ENCODE data around the gene GPD2. TPM values are rescaled to one million over a fixed set of nuclear protein-coding genes. Genes with fewer than 3 reads are reported as not detected.
"Not testable (repeated sequence)": the region's sequence is repeated elsewhere in the genome, so short reads cannot be mapped to it uniquely, and the experiment has no call there.

Gene GPD2
- total and polyA plus RNA-seq, 2 donors, result 7.9 to 56.0 TPM

DNA sequence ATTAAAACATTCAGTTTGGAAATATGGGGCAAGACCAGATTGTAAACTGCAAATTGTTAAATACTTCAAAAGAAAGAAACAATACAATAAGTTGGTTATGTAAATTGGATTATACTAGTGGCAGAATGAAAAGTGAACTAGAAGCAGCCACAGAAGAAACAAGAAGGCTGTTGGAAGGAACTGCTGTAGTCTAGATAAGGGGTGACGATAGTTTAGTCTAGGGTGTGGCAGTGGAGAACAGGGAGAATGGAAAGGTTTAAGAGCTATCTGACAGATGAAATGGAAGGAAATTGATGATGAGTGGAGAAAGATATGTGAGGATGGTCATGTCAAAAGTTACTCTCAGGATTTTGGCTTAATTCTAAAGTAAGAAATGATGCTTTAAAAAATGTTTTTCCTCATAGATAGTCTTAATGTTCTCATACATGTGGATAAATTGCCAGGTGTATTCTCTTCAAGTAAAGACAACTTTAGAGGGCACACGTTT lies 179.7 kb downstream of the GPD2 start:
- no peak for DNase-seq (ENCODE audit: extremely low spot score)
- 50% methylated on average over 2 of the region's 2 CpGs for WGBS
- Histone ChIP-seq H3K4me1 (ENCODE audit: insufficient read depth) (no peaks in the 10 kb centered on the region), H3K4me3 (ENCODE audit: low read depth, low read length) (no peak overlapping the region), H3K27ac (ENCODE audit: low read depth) (no peak overlapping the region), H3K36me3 (ENCODE audit: insufficient read depth) (no peaks in the 10 kb centered on the region)

DNA sequence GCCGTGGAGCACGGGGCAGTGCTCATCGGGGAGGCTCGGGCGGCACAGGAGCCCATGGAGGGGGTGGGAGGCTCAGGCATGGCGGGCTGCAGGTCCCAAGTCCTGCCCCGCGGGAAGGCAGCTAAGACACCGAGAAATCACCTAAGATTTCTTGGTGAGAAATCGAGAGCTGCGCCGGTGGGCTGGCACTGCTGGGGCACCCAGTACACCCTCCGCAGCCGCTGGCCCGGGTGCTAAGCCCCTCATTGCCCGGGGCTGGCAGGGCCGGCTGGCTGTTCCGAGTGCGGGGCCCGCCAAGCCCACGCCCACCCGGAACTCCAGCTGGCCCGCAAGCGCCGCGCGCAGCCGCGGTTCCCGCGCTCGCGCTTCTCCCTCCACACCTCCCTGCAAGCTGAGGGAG lies 181.9 kb downstream of the GPD2 start:
- not testable (repeated sequence) for DNase-seq (ENCODE audit: extremely low spot score)
- 98% methylated on average over 33 of the region's 33 CpGs for WGBS

DNA sequence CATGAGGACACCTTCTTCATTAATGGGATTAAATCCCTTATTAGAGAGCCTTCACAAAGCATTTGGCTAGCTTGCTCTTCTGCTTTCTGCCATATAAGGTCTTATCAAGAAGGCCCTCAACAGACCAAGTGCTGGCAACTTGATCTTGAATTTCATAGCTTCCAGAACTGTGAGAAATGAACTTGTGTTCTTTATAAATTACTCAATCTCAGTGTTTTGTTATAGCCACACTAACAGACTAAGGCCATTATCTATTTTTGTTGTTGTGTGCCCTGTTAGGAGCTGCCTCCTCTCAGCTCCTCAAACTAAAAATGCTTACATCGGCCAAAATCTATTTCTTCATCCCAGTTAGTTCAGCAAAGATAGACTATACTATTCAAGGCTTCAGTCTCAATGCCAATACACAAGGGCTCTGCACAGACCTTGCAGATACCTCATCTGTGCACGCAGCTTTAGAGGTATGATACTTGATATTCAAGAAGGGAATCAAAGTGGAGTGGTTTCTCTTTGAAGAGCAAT lies 182.9 kb downstream of the GPD2 start:
- H3K36me3 ChIP-seq (ENCODE audit: insufficient read depth), result no peaks in the 10 kb centered on the region
- H3K4me3 ChIP-seq (ENCODE audit: low read depth, low read length), result no peak overlapping the region
- DNase-seq (ENCODE audit: extremely low spot score), result no peak
- 90% methylated on average over 2 of the region's 2 CpGs for WGBS
- no peak overlapping the region for H3K27ac ChIP-seq (ENCODE audit: low read depth)
- no peaks in the 10 kb centered on the region for H3K4me1 ChIP-seq (ENCODE audit: insufficient read depth)

More for the DNA sequence above, 181.9 kb downstream of the GPD2 start:
- H3K4me1 ChIP-seq (ENCODE audit: insufficient read depth); H3K36me3 ChIP-seq (ENCODE audit: insufficient read depth); H3K4me3 ChIP-seq (ENCODE audit: low read depth, low read length); H3K27ac ChIP-seq (ENCODE audit: low read depth): not testable (repeated sequence)

GRCh38 chr2:156622491-156622890 lies 186.3 kb downstream of the GPD2 start:
- Histone ChIP-seq H3K4me1 (ENCODE audit: insufficient read depth) (no peaks in the 10 kb centered on the region), H3K36me3 (ENCODE audit: insufficient read depth) (no peaks in the 10 kb centered on the region), H3K27ac (ENCODE audit: low read depth) (no peak overlapping the region), H3K4me3 (ENCODE audit: low read depth, low read length) (no peak overlapping the region)
- 82% methylated on average over 1 of the region's 1 CpG for WGBS
- DNase-seq (ENCODE audit: extremely low spot score), result no peak

GRCh38 chr2:156625360-156626170 lies 189.4 kb downstream of the GPD2 start:
- Histone ChIP-seq H3K4me3 (ENCODE audit: low read depth, low read length) (no peak overlapping the region), H3K36me3 (ENCODE audit: insufficient read depth) (no peaks in the 10 kb centered on the region), H3K27ac (ENCODE audit: low read depth) (no peak overlapping the region), H3K4me1 (ENCODE audit: insufficient read depth) (no peaks in the 10 kb centered on the region)
- WGBS, result 73% methylated on average over 5 of the region's 5 CpGs
- DNase-seq (ENCODE audit: extremely low spot score), result no peak

DNA sequence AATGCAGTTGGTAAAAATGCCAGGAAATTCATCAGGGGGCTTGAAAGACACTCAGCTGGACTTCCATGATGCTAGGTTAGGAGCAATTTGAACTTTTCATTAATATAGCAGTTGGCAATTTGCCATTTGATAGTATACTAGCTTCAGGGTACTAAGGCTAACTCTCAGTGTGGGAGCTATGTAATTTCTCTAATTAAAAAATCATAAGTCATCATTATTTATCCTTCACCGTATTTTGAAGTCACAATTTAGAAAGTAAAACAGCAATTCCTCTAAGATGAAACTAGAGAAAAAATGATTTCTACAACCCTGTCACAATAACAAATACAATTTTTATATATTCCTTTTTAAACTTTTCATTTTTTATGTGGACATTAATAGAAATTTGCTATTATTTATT lies 190.8 kb downstream of the GPD2 start:
- H3K4me3 ChIP-seq (ENCODE audit: low read depth, low read length), result no peak overlapping the region
- WGBS, result 96% methylated on average over 1 of the region's 1 CpG
- no peak overlapping the region for H3K27ac ChIP-seq (ENCODE audit: low read depth)

DNA sequence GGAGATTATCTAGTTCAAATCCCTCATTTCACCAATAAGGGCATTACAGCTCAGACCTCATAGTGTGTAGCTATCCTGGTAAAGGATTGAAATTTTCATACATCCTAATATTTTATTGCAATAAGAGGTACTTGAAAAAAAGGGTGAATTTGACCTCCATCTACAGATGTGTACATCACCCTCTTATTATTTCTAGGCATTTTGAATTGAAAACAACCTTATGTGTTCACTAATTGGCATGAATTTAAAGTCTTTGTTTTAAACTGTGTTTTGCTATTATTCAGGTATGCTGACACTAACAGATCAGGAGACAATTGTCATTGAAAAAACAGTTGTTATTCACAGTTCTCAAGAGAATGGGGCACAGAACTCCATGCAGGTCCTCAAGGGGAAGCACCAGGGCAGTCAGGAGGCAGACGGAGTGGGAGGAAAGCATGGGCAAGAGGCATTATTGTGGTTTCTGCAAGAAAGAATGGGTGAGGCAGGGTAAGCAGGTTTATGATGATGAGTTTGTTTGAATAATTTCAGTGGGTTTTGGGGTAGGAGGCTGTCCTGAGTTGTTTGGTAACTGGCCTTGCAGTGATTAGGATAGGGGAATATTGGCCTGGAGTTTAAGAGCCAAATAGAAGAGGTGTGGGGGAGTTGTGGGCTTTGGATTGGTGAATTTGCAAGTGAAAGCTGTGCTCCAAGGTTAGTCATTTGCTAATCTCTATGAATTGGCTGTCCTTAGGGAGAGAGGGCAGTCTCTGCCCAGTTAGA lies 194.6 kb downstream of the GPD2 start:
- no peak for DNase-seq (ENCODE audit: extremely low spot score)
- no peaks in the 10 kb centered on the region for H3K36me3 ChIP-seq (ENCODE audit: insufficient read depth)
- H3K4me1 ChIP-seq (ENCODE audit: insufficient read depth), result no peaks in the 10 kb centered on the region
- 53% methylated on average over 1 of the region's 1 CpG for WGBS
- no peak overlapping the region for H3K27ac ChIP-seq (ENCODE audit: low read depth)
- H3K4me3 ChIP-seq (ENCODE audit: low read depth, low read length), result no peak overlapping the region

More for the DNA sequence above, 190.8 kb downstream of the GPD2 start:
- Histone ChIP-seq H3K36me3 (ENCODE audit: insufficient read depth) (no peaks in the 10 kb centered on the region), H3K4me1 (ENCODE audit: insufficient read depth) (no peaks in the 10 kb centered on the region)
- DNase-seq (ENCODE audit: extremely low spot score), result no peak

- no peaks in the 10 kb centered on the region for H3K4me1 ChIP-seq (ENCODE audit: insufficient read depth)
- WGBS, result 83% methylated on average over 3 of the region's 3 CpGs
- H3K4me3 ChIP-seq (ENCODE audit: low read depth, low read length), result no peak overlapping the region
- H3K36me3 ChIP-seq (ENCODE audit: insufficient read depth), result no peaks in the 10 kb centered on the region
- no peak for DNase-seq (ENCODE audit: extremely low spot score)
- H3K27ac ChIP-seq (ENCODE audit: low read depth), result no peak overlapping the region
Measured at GRCh38 chr2:156635646-156636045, 199.5 kb downstream of the GPD2 start.

Other genes starting within 250 kb of the GPD2 start
- 2.9 TPM for gene NR4A2, start 103.7 kb upstream of the GPD2 start, total RNA-seq
- gene NR4A2, start 103.7 kb upstream of the GPD2 start, polyA plus RNA-seq, result 11.1 TPM

All from urinary bladder (tissue), 4 donors.